HG02870 (cell line): ENCODE results near the gene CRYGA.

Experiments used
- ATAC-seq: cut with Tn5 transposase; IDR thresholded peaks from one replicate; pipeline ENCODE4 v1.9.1; 2021; ENCODE audit warnings: mild to moderate bottlenecking, moderate library complexity; ENCODE audit not compliant: unreplicated experiment

CRYGA gene

GRCh38 chr2:208163489-208163888 lies at the start of gene CRYGA:
Gene CRYGA (minus strand): TSS chr2:208163589. CDS start chr2:208163556, 33 bp downstream.
- no peak for ATAC-seq

GRCh38 chr2:208210688-208211451 lies 47.5 kb upstream of the CRYGA start:
- no peak for ATAC-seq

GRCh38 chr2:208208335-208209085 lies 45.1 kb upstream of the CRYGA start:
- no peak for ATAC-seq

- no peak for ATAC-seq
These were observed 44.4 kb upstream of the CRYGA start for GRCh38 chr2:208207769-208208168.

- no peak for ATAC-seq
These were observed 40.8 kb upstream of the CRYGA start for GRCh38 chr2:208204166-208204565.

- no peak for ATAC-seq
These were observed 32.1 kb upstream of the CRYGA start for GRCh38 chr2:208195531-208195930.

GRCh38 chr2:208192611-208193236 lies 29.3 kb upstream of the CRYGA start:
- ATAC-seq, result no peak

GRCh38 chr2:208189810-208190503 lies 26.6 kb upstream of the CRYGA start, which contains the start of gene C2orf80:
Gene C2orf80 (minus strand): TSS chr2:208190030. CDS start chr2:208186986, 3,044 bp downstream.
- ATAC-seq, result no peak

- no peak for ATAC-seq
These were observed 25.9 kb upstream of the CRYGA start for GRCh38 chr2:208189069-208189809.

- ATAC-seq, result no peak
These were observed 23.5 kb upstream of the CRYGA start for GRCh38 chr2:208186893-208187292.

GRCh38 chr2:208186465-208186864 lies 23.1 kb upstream of the CRYGA start:
- ATAC-seq, result no peak

GRCh38 chr2:208183972-208184705 lies 20.8 kb upstream of the CRYGA start:
- ATAC-seq, result no peak

GRCh38 chr2:208183526-208183925 lies 20.1 kb upstream of the CRYGA start:
- ATAC-seq, result no peak

GRCh38 chr2:208182835-208183234 lies 19.4 kb upstream of the CRYGA start:
- ATAC-seq, result no peak

- no peak for ATAC-seq
These were observed 15.7 kb upstream of the CRYGA start for GRCh38 chr2:208179028-208179609.

GRCh38 chr2:208175840-208176153 lies 12.4 kb upstream of the CRYGA start:
- ATAC-seq, result no peak

- ATAC-seq, result peak; percentile 98
These were observed 11.9 kb upstream of the CRYGA start for GRCh38 chr2:208175069-208175839.

GRCh38 chr2:208174144-208174543 lies 10.8 kb upstream of the CRYGA start:
- ATAC-seq, result no peak

- no peak for ATAC-seq
These were observed 8.7 kb upstream of the CRYGA start for GRCh38 chr2:208172125-208172524.
